OCI-LY1 (cell line): ENCODE measurements around the gene PTHLH.

ENCODE experiments used
- EZH2 ChIP-seq: fragments of 200-600 bp; sonication (generic), shearing (Covaris generic); IDR thresholded peaks from 2 replicates; pipeline ENCODE4 v1.8.0; 2017; ENCODE audit warnings: borderline replicate concordance, mixed run types, mild to moderate bottlenecking, antibody characterized with exemption, low read length, moderate library complexity, mixed read lengths
- TF ChIP-seq, protein P1 (sequence below): fragments of 200-600 bp; sonication (generic), shearing (Covaris generic); IDR thresholded peaks from 2 replicates; pipeline ENCODE4 v1.5.1; 2017; ENCODE audit warnings: mild to moderate bottlenecking, antibody characterized with exemption, low read length, moderate library complexity, mixed read lengths

DNA sequence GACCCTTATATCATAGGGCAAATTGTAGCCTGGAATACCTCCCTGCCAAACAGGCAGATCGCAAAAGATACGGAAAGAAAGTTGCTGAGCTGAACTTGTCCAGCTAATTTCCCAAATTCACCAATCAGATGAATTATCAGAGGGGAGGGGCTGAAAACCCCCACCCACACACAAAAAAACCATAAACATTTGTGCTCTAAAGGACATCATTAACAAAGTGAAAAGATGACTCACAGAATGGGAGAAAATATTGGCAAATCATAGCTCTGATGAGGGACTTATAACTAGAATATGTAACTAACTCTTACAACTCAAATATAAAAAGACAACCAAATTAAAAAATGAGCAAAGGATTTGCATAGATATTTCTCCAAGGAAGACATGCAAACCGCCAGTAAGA, 36.3 kb downstream of the PTHLH start:
- TF ChIP-seq, protein P1, sequence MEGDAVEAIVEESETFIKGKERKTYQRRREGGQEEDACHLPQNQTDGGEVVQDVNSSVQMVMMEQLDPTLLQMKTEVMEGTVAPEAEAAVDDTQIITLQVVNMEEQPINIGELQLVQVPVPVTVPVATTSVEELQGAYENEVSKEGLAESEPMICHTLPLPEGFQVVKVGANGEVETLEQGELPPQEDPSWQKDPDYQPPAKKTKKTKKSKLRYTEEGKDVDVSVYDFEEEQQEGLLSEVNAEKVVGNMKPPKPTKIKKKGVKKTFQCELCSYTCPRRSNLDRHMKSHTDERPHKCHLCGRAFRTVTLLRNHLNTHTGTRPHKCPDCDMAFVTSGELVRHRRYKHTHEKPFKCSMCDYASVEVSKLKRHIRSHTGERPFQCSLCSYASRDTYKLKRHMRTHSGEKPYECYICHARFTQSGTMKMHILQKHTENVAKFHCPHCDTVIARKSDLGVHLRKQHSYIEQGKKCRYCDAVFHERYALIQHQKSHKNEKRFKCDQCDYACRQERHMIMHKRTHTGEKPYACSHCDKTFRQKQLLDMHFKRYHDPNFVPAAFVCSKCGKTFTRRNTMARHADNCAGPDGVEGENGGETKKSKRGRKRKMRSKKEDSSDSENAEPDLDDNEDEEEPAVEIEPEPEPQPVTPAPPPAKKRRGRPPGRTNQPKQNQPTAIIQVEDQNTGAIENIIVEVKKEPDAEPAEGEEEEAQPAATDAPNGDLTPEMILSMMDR = no peak
- TF ChIP-seq EZH2 = no peak
